PC-9 (cell line): ENCODE results near the gene SLC4A11.

Experiments used
- EZH2 ChIP-seq: fragments of 200-600 bp; sonication (generic); IDR thresholded peaks from 2 replicates; pipeline ENCODE4 v1.8.0; 2017; ENCODE audit warnings: antibody characterized with exemption, low read depth
- TF ChIP-seq, protein P1 (sequence below): fragments of 200-600 bp; sonication (generic); conservative IDR thresholded peaks from 2 replicates; pipeline ENCODE4 v1.6.1; 2017; ENCODE audit warnings: mixed run types, antibody characterized with exemption, mild to moderate bottlenecking, moderate library complexity

DNA sequence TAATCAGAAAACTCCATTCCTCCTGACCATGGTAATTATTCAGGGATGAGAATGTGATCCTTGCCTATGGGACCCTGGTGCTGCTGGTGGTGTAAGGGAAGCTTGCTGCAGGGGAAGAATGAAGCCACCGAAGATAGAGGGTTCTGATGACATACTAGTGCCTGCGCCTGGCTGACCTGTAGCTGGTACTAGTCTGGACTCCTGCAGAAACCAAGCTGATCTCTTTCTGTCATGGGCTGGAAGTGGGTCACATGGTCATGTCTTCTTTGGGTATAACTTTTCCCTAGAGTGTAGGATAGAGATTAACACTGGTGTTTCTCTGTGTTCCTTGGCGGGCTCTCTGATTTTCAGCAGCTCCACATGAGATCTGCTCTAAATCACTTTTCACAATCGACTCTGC, 8.6 kb upstream of the SLC4A11 start:
- TF ChIP-seq, protein P1, sequence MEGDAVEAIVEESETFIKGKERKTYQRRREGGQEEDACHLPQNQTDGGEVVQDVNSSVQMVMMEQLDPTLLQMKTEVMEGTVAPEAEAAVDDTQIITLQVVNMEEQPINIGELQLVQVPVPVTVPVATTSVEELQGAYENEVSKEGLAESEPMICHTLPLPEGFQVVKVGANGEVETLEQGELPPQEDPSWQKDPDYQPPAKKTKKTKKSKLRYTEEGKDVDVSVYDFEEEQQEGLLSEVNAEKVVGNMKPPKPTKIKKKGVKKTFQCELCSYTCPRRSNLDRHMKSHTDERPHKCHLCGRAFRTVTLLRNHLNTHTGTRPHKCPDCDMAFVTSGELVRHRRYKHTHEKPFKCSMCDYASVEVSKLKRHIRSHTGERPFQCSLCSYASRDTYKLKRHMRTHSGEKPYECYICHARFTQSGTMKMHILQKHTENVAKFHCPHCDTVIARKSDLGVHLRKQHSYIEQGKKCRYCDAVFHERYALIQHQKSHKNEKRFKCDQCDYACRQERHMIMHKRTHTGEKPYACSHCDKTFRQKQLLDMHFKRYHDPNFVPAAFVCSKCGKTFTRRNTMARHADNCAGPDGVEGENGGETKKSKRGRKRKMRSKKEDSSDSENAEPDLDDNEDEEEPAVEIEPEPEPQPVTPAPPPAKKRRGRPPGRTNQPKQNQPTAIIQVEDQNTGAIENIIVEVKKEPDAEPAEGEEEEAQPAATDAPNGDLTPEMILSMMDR = no peak
- TF ChIP-seq EZH2 = no peak
